GM12878 (cell line): ENCODE results near the gene NKD2. TPM values are rescaled to one million over a fixed set of nuclear protein-coding genes. Genes with fewer than 3 reads are reported as not detected.

ENCODE experiments used
- ATAC-seq: fragments of 200-7000 bp; cut with Tn5 transposase; 3 replicates; pipeline ENCODE4 v1.9.1; 2020; ENCODE audit warnings: mild to moderate bottlenecking, moderate library complexity
- BruUV-seq: library from RNA; stranded (reverse); fragments of 400-500 nt; replicated peaks from 2 replicates; lab custom pipeline; 2021; lab: Mats Ljungman, UMichigan
- CTCF ChIA-PET: fragments of 300-600 bp; sonication (Branson Sonifier 250); formaldehyde crosslinking; extraction: SDS; loops from one replicate; lab custom pipeline; 2021; ENCODE audit warnings: inconsistent platforms; lab: Yijun Ruan, JAX
- POLR2A ChIA-PET: fragments of 350-600 bp; formaldehyde crosslinking; extraction: SDS; loops from one replicate; lab custom pipeline; 2021; ENCODE audit warnings: inconsistent platforms; lab: Charles Lee
- RAD21 ChIA-PET: fragments of 300-600 bp; sonication (Branson Sonifier 250); formaldehyde crosslinking; loops from one replicate; lab custom pipeline; 2023; ENCODE audit warnings: antibody characterized with exemption; ENCODE audit not compliant: unreplicated experiment; lab: Charles Lee
- SMC1A ChIA-PET: fragments of 300-600 bp; sonication (Branson Sonifier 250); formaldehyde crosslinking; loops from one replicate; lab custom pipeline; 2023; ENCODE audit not compliant: unreplicated experiment, uncharacterized antibody; lab: Charles Lee
- DNase-seq: peaks from one replicate; pipeline ENCODE4 v3.0.0-alpha.2; 2011; ENCODE audit warnings: low read depth, low spot score
- FAIRE-seq: peaks from 3 replicates; lab custom pipeline; 2011; peaks lifted over from hg19 to GRCh38; lab: Jason Lieb, UNC
- H2AFZ ChIP-seq: 2 replicates; pipeline ENCODE4 v1.6.0; 2011; ENCODE audit warnings: low read depth, low read length, control low read depth; ENCODE audit not compliant: control insufficient read depth
- H3K27ac ChIP-seq: 2 replicates; pipeline ENCODE4 v1.5.1; 2011; ENCODE audit warnings: control low read depth; ENCODE audit not compliant: control insufficient read depth, insufficient read depth
- H3K27me3 ChIP-seq, 2 experiments: replicated peaks in 1 of 2; 2 replicates each; pipeline versions ENCODE4 v1.6.0 to v1.6.1; 2011; ENCODE audit warnings: low read length in 1 of 2; ENCODE audit not compliant: control insufficient read depth in 2 of 2, insufficient read depth in 2 of 2
- H3K36me3 ChIP-seq, 2 experiments: 2 replicates each; pipeline ENCODE4 v1.5.1; 2011; ENCODE audit warnings: low read length in 1 of 2; ENCODE audit not compliant: control insufficient read depth in 2 of 2, insufficient read depth in 2 of 2
- H3K4me1 ChIP-seq: 2 replicates; pipeline ENCODE4 v1.6.1; 2011; ENCODE audit warnings: mild to moderate bottlenecking, low read length, moderate library complexity, mixed read lengths; ENCODE audit not compliant: control insufficient read depth, insufficient read depth
- H3K4me2 ChIP-seq: 2 replicates; pipeline ENCODE4 v1.6.0; 2011; ENCODE audit warnings: control low read depth; ENCODE audit not compliant: control insufficient read depth, insufficient read depth
- H3K4me3 ChIP-seq: fragments of 200-600 bp; sonication (generic); 2 replicates; pipeline ENCODE4 v1.5.1; 2016
- H3K79me2 ChIP-seq: 2 replicates; pipeline ENCODE4 v1.6.0; 2011; ENCODE audit warnings: low read length; ENCODE audit not compliant: control insufficient read depth, insufficient read depth
- H3K9ac ChIP-seq: 2 replicates; pipeline ENCODE4 v1.8.0; 2011; ENCODE audit warnings: low read length, control low read depth, mixed read lengths; ENCODE audit not compliant: control insufficient read depth, insufficient read depth
- H3K9me3 ChIP-seq: replicated peaks from 3 replicates; pipeline ENCODE4 v1.5.1; 2011; ENCODE audit warnings: mild to moderate bottlenecking, low read length; ENCODE audit not compliant: control insufficient read depth, insufficient read depth
- H4K20me1 ChIP-seq: 2 replicates; pipeline ENCODE4 v1.6.0; 2011; ENCODE audit not compliant: control insufficient read depth, insufficient read depth
- CHD1 ChIP-seq: IDR thresholded peaks from 2 replicates; pipeline ENCODE4 v1.6.1; 2012; ENCODE audit warnings: low read depth, low read length, improper control_type of control experiment
- CREB1 ChIP-seq: IDR thresholded peaks from 2 replicates; pipeline ENCODE4 v1.6.1; 2012; ENCODE audit warnings: low read depth, mild to moderate bottlenecking, inconsistent platforms
- HCFC1 ChIP-seq: fragments of 150-350 bp; IDR thresholded peaks from 2 replicates; pipeline ENCODE4 v1.6.1; 2014; ENCODE audit warnings: low read length
- JUNB ChIP-seq: IDR thresholded peaks from 2 replicates; pipeline ENCODE4 v1.6.1; 2016; ENCODE audit warnings: antibody characterized with exemption, mild to moderate bottlenecking
- KDM1A ChIP-seq: fragments of 200-600 bp; sonication (generic); IDR thresholded peaks from 2 replicates; pipeline ENCODE4 v1.6.1; 2016; ENCODE audit warnings: borderline replicate concordance
- NR2C1 ChIP-seq: fragments of 450-650 bp; IDR thresholded peaks from 2 replicates; pipeline ENCODE4 v1.6.1; 2017; ENCODE audit warnings: antibody characterized with exemption, mild to moderate bottlenecking, moderate library complexity
- POLR2AphosphoS2 ChIP-seq: IDR thresholded peaks from 2 replicates; pipeline ENCODE4 v1.6.1; 2011; ENCODE audit warnings: low read depth, mild to moderate bottlenecking, low read length, improper control_type of control experiment, moderate library complexity
- POU2F2 ChIP-seq: IDR thresholded peaks from 3 replicates; pipeline ENCODE4 v1.6.1; 2011; ENCODE audit warnings: low read depth, mild to moderate bottlenecking, low read length, borderline replicate concordance
- SMARCA5 ChIP-seq: fragments of 450-650 bp; IDR thresholded peaks from 2 replicates; pipeline ENCODE4 v1.6.1; 2017; ENCODE audit warnings: mild to moderate bottlenecking
- TCF3 ChIP-seq: IDR thresholded peaks from 2 replicates; pipeline ENCODE4 v1.6.1; 2012; ENCODE audit warnings: low read depth, mild to moderate bottlenecking, low read length, borderline replicate concordance; ENCODE audit not compliant: insufficient read depth
- ZSCAN29 ChIP-seq: fragments of 450-650 bp; IDR thresholded peaks from 2 replicates; pipeline ENCODE4 v1.6.1; 2017; ENCODE audit warnings: mild to moderate bottlenecking, moderate library complexity
- WGBS: methylation state at CpG from one replicate; pipeline ENCODE4 v1.1.6; 2016; ENCODE audit warnings: low lambda C conversion rate; ENCODE audit not compliant: insufficient replicate concordance, insufficient coverage; ENCODE audit errors: missing lambda C conversion rate; 5-methylcytosine and 5-hydroxymethylcytosine counted together
- in situ Hi-C: fragments of 300-500 bp; cut with MboI; formaldehyde crosslinking; loops from 9 replicates; pipeline ENCODE4 v1.14.3; 2018; ENCODE audit warnings: mixed read lengths
- intact Hi-C: fragments of 100-400 bp; cut with micrococcal nuclease; formaldehyde crosslinking; loops from one replicate; pipeline ENCODE4 v1.14.2; 2022; ENCODE audit not compliant: unreplicated experiment
- polyA plus RNA-seq, 11 experiments: library from polyadenylated mRNA; depleted of rRNA in 4 of 11; unstranded in 6 of 11; stranded (reverse) in 5 of 11; fragments of >200 nt; fragmentation: Nextera tagmentation in 4 of 11; fragmentation: Illumina TruSeq in 1 of 11; extraction: Ambion mirVana in 4 of 11; extraction: Trizol in 1 of 11; gene quantifications; 1 replicate in 1 of 11; 2 replicates in 10 of 11; pipeline versions ENCODE4 v1.2.1 to v1.2.3, GENCODE V29; 2011 to 2016; ENCODE audit warnings: inconsistent platforms in 2 of 11, missing spikeins in 2 of 11, low read depth in 1 of 11
- total RNA-seq, 4 experiments: library from RNA; depleted of rRNA in 3 of 4; stranded (reverse); fragments of >200 nt in 3 of 4; fragmentation: Illumina TruSeq in 1 of 4; extraction: Trizol in 1 of 4; gene quantifications; 2 replicates each; pipeline versions ENCODE4 v1.2.1 to v1.2.3, GENCODE V29; 2013 to 2021

The NKD2 gene
- total and polyA plus RNA-seq, 10 of the 15 experiments (the other 5 are each of a cell fraction or from before 2014, with no cell fraction given): 0.20 to 0.83 (median 0.26) TPM; not detected in 7

DNA sequence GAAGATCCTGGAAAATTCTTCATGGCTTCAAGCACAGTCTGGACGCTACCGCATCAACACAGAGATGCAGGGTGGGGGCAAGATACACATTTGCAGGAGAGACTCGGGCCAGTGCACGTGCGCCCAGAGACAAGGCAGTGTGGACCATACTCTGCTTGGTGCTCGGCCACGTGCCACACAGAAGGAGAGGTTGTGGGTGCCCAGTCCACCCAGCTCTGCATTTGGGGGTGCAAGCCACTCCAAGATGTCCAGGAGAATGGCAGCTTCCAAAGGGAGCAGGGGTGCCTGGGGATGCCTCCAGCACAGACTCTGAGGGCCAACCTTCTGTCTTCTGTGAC lies 4.3 kb downstream of the NKD2 start:
- H3K9me3 ChIP-seq: no peaks in the 10 kb centered on the region
- H3K4me3 ChIP-seq: no peak overlapping the region
- H3K9ac ChIP-seq: no peak overlapping the region
- FAIRE-seq: no peak
- RAD21 ChIA-PET: no interaction called here
- no peak overlapping the region for H3K4me2 ChIP-seq
- no peaks in the 10 kb centered on the region for H3K36me3 ChIP-seq
- ATAC-seq: no peak
- in situ Hi-C loops (loop anchor here (5.0 kb wide), 1 partner anchor 89 kb away; no protein-coding TSS in a partner anchor), intact Hi-C loops (loop anchor here (10.0 kb wide), 1 partner anchor 132 kb away; no protein-coding TSS in a partner anchor)
- BruUV-seq: no TSS peak
- H4K20me1 ChIP-seq: no peaks in the 10 kb centered on the region
- SMC1A ChIA-PET: no interaction called here
- no peak overlapping the region for H2AFZ ChIP-seq
- WGBS: 55% methylated on average over 7 of the region's 7 CpGs
- no peaks in the 10 kb centered on the region for H3K79me2 ChIP-seq
- peaks cover 2 to 3% of the 10 kb centered on the region in 2 experiments; a peak in 3 of 4 replicates for H3K27me3 ChIP-seq
- H3K27ac ChIP-seq: no peak overlapping the region
- DNase-seq: no peak
- TF ChIP-seq SMARCA5 (no peak), TCF3 (no peak), POU2F2 (no peak), HCFC1 (no peak), KDM1A (no peak), ZSCAN29 (no peak)
- CTCF ChIA-PET: interaction anchor here (1.5 to 1.7 kb wide), 2 partner anchors 62 to 89 kb away, joined by 3 to 4 read pairs; no protein-coding TSS in a partner anchor
- POLR2A ChIA-PET: no interaction called here
- H3K4me1 ChIP-seq: no peaks in the 10 kb centered on the region

DNA sequence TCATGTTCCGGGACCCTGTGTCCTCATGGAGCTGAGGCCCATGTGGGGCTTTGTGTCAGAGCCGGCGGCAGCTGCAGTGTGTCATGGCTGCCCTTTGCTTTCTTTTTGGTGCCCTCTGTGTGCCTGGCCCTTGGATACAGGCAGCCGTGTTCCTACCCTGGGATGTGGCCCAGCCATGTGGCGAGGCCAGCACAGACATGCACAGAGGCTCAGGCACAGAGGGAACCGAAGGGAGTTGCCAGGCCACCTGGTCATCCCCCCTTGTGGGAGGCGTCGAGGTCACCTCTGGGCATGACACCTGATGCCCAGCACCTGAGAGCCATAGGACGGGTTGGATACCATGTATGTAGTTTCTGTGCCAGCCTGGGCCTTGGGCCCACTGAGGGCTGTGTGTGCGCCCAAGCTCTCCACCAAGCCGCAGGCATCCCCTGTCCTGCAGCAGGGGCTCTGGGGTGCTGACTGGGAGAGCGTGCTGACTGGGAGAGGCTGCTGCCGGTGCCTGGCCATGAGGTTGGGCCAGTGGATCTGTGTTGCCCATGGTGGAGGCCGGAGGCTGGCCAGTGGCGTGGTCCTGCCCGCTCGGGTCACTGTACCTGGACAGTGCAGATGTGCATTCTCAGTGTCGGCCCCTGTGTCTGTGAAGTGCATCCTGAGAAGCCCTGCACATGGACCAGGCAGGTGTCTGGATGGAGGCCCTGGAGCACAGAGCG lies 4.8 kb downstream of the NKD2 start:
- H3K27ac ChIP-seq: no peak overlapping the region
- BruUV-seq: no TSS peak
- no peaks in the 10 kb centered on the region for H3K36me3 ChIP-seq
- H2AFZ ChIP-seq: no peak overlapping the region
- H3K4me2 ChIP-seq: no peak overlapping the region
- no peak overlapping the region for H3K4me3 ChIP-seq
- intact Hi-C loops: loop anchor here (10.0 kb wide), 1 partner anchor 131 kb away; no protein-coding TSS in a partner anchor
- no peaks in the 10 kb centered on the region for H3K79me2 ChIP-seq
- ATAC-seq (no peak), DNase-seq (no peak), FAIRE-seq (no peak)
- POLR2A ChIA-PET: no interaction called here
- H4K20me1 ChIP-seq: no peaks in the 10 kb centered on the region
- CTCF ChIA-PET: interaction anchor here (1.5 to 1.7 kb wide), 2 partner anchors 63 to 89 kb away, joined by 3 to 4 read pairs; no protein-coding TSS in a partner anchor
- H3K27me3 ChIP-seq: peaks cover 0 to 3% of the 10 kb centered on the region in 2 experiments; a peak in 3 of 4 replicates
- 30% methylated on average over 19 of the region's 19 CpGs for WGBS
- H3K9ac ChIP-seq: no peak overlapping the region
- SMC1A ChIA-PET: no interaction called here
- H3K9me3 ChIP-seq: no peaks in the 10 kb centered on the region
- TF ChIP-seq SMARCA5: no peak
- no peak for TF ChIP-seq NR2C1
- no peak for TF ChIP-seq JUNB
- no peak for TF ChIP-seq CHD1
- no peak for TF ChIP-seq CREB1
- TF ChIP-seq POLR2AphosphoS2: no peak
- H3K4me1 ChIP-seq: no peaks in the 10 kb centered on the region
- in situ Hi-C loops: loop anchor here (5.0 kb wide), 1 partner anchor 89 kb away; no protein-coding TSS in a partner anchor
- RAD21 ChIA-PET: no interaction called here
